Activated CD4-positive, CD25-positive, alpha-beta regulatory T cell (primary cell): ENCODE data around the gene GAMT.

Experiments
- DNase-seq, 4 experiments: peaks; one replicate each; lab custom pipeline; 2025; lab: John Stamatoyannopoulos, UW

Gene GAMT

GRCh38 chr19:1400281-1401137, 833 bp downstream of the GAMT start:
- DNase-seq = no peak

- DNase-seq = no peak
These were observed 1.6 kb downstream of the GAMT start for GRCh38 chr19:1399745-1400144.

GRCh38 chr19:1399079-1399478, 2.3 kb downstream of the GAMT start:
- no peak for DNase-seq

GRCh38 chr19:1397838-1398237, 3.5 kb downstream of the GAMT start:
- no peak for DNase-seq

- no peak for DNase-seq
These were observed 4.3 kb downstream of the GAMT start for GRCh38 chr19:1396768-1397679.

- DNase-seq = no peak
These were observed 5.1 kb downstream of the GAMT start for GRCh38 chr19:1396019-1396767.

- DNase-seq = no peak
These were observed 5.9 kb downstream of the GAMT start for GRCh38 chr19:1395194-1396018.

- DNase-seq = no peak
These were observed 6.8 kb downstream of the GAMT start for GRCh38 chr19:1394252-1395193.

GRCh38 chr19:1393841-1394240, 7.5 kb downstream of the GAMT start:
- DNase-seq = no peak

GRCh38 chr19:1392939-1393530, 8.3 kb downstream of the GAMT start:
- DNase-seq = no peak

- no peak for DNase-seq
These were observed 8.9 kb downstream of the GAMT start for GRCh38 chr19:1392407-1392806.

- no peak for DNase-seq
These were observed 10.4 kb downstream of the GAMT start for GRCh38 chr19:1390890-1391423.

- DNase-seq = no peak
These were observed 12.1 kb downstream of the GAMT start for GRCh38 chr19:1389033-1389940.

GRCh38 chr19:1388637-1389026, 12.7 kb downstream of the GAMT start:
- no peak for DNase-seq

GRCh38 chr19:1387684-1388636, 13.4 kb downstream of the GAMT start:
- no peak for DNase-seq

GRCh38 chr19:1386945-1387683, 14.2 kb downstream of the GAMT start:
- no peak for DNase-seq

- no peak for DNase-seq
These were observed 15.5 kb downstream of the GAMT start for GRCh38 chr19:1385816-1386215.
